ENCODE results near the gene EPS8. TPM values are rescaled to one million over a fixed set of nuclear protein-coding genes. Genes with fewer than 3 reads are reported as not detected.

EPS8 gene
- total and polyA plus RNA-seq, 2 donors (not counting 1 experiment from before 2014, with no cell fraction given): 0.76 to 0.96 TPM

DNA sequence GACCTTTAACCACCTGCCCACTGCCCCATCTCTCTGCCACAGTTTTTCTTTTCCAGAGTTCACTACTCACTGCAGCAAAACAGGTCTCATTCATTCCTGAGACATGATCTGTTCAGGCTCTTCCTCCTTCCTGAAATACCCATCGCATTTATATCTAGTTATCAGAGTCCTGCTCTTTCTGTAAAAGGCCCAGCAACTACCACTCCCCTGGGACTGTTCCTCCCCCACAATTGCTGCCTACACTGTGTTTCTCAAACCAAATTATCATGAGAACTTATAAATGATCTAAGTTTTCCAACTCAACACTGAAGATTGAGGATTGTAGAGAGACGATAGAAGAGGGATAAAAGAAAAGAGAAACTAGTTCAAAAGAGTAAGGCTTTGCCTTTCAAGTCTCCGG, 40.8 kb upstream of the EPS8 start:
- POLR2A ChIA-PET: no interaction called here
- intact Hi-C loops (cut with micrococcal nuclease): no loop called here
- CTCF ChIA-PET: no interaction called here
- H3K27ac ChIP-seq (ENCODE audit: low read length in 2 of 2): no peak overlapping the region
- H3K4me2 ChIP-seq (replicated peaks; ENCODE audit: low read depth, low read length, poor library complexity, severe bottlenecking): no peak overlapping the region
- no peaks in the 10 kb centered on the region for H3K9me3 ChIP-seq (ENCODE audit: control extremely low read depth in 1 of 3, control insufficient read depth in 2 of 3, insufficient read depth in 1 of 3, low read length in 2 of 3)
- H3K4me1 ChIP-seq (ENCODE audit: control insufficient read depth in 2 of 2, insufficient read depth in 2 of 2, low read length in 2 of 2): no peaks in the 10 kb centered on the region
- H3K4me3 ChIP-seq (ENCODE audit: control extremely low read depth in 1 of 5, extremely low read depth in 1 of 5, insufficient read depth in 1 of 5, low read depth in 2 of 5, low read length in 4 of 5): no peak overlapping the region
- H3K4me1 Mint-ChIP-seq: no peaks in the 10 kb centered on the region
- H3K9me3 Mint-ChIP-seq (ENCODE audit: insufficient read depth): no peaks in the 10 kb centered on the region
- TF ChIP-seq, protein P1, sequence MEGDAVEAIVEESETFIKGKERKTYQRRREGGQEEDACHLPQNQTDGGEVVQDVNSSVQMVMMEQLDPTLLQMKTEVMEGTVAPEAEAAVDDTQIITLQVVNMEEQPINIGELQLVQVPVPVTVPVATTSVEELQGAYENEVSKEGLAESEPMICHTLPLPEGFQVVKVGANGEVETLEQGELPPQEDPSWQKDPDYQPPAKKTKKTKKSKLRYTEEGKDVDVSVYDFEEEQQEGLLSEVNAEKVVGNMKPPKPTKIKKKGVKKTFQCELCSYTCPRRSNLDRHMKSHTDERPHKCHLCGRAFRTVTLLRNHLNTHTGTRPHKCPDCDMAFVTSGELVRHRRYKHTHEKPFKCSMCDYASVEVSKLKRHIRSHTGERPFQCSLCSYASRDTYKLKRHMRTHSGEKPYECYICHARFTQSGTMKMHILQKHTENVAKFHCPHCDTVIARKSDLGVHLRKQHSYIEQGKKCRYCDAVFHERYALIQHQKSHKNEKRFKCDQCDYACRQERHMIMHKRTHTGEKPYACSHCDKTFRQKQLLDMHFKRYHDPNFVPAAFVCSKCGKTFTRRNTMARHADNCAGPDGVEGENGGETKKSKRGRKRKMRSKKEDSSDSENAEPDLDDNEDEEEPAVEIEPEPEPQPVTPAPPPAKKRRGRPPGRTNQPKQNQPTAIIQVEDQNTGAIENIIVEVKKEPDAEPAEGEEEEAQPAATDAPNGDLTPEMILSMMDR (IDR thresholded peaks at IDR 0.05): no peak
- no peak for TF ChIP-seq EZH2 (IDR thresholded peaks at IDR 0.05; ENCODE audit: borderline replicate concordance, insufficient read depth, low read depth, low read length, poor library complexity, severe bottlenecking)
- DNase-seq (no peak), ATAC-seq (ENCODE audit: low read depth) (no peak)
- H2AFZ ChIP-seq (ENCODE audit: insufficient read depth, low read depth, low read length, poor library complexity, severe bottlenecking): no peak overlapping the region
- no peak overlapping the region for H3K4me3 Mint-ChIP-seq
- H4K20me1 ChIP-seq (ENCODE audit: control insufficient read depth, insufficient read depth, low read length, poor library complexity, severe bottlenecking): no peaks in the 10 kb centered on the region
- H3K36me3 ChIP-seq (replicated peaks in 1 of 2; ENCODE audit: control extremely low read depth in 1 of 2, control insufficient read depth in 1 of 2, extremely low read depth in 1 of 2, insufficient read depth in 2 of 2, low read length in 1 of 2): no peaks in the 10 kb centered on the region
- 100% methylated on average over 1 of the region's 3 CpGs for WGBS (ENCODE audit: insufficient coverage)
- peaks cover 14% of the 10 kb centered on the region for H3K27me3 Mint-ChIP-seq
- no peaks in the 10 kb centered on the region for H3K79me2 ChIP-seq (ENCODE audit: control insufficient read depth, insufficient read depth, low read length)
- H3K27me3 ChIP-seq (replicated peaks in 1 of 4; ENCODE audit: control extremely low read depth in 1 of 4, control insufficient read depth in 3 of 4, insufficient read depth in 4 of 4, low read length in 3 of 4): peaks cover 0 to 6% (median 0%) of the 10 kb centered on the region in 4 experiments
- H3K27ac Mint-ChIP-seq: no peak overlapping the region
- no peak overlapping the region for H3K9ac ChIP-seq (ENCODE audit: low read length)

DNA sequence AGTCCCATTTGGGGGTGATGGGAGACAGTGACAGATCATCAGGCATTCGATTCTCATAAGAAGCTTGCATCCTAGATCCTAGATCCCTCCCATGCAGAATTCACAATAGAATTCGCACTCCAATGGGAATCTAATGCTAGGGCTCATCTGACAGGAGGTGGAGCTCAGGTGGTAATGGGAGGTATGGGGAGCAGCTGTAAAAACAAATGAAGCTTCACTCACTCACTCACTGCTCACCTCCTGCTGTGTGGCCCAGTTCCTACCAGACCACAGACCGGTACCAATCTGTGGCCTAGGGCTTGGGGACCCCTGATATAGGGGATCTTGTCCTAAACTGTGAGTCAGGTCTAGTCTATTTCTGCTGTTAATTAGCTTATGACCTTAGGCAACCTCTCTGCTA, 40.1 kb upstream of the EPS8 start:
- Mint-ChIP-seq H3K4me1 (no peaks in the 10 kb centered on the region), H3K27me3 (peaks cover 14% of the 10 kb centered on the region), H3K27ac (no peak overlapping the region), H3K9me3 (ENCODE audit: insufficient read depth) (no peaks in the 10 kb centered on the region), H3K4me3 (no peak overlapping the region)
- WGBS (ENCODE audit: insufficient coverage): 100% methylated on average over 1 of the region's 3 CpGs
- H3K79me2 ChIP-seq (ENCODE audit: control insufficient read depth, insufficient read depth, low read length): no peaks in the 10 kb centered on the region
- no peaks in the 10 kb centered on the region for H4K20me1 ChIP-seq (ENCODE audit: control insufficient read depth, insufficient read depth, low read length, poor library complexity, severe bottlenecking)
- no peak overlapping the region for H2AFZ ChIP-seq (ENCODE audit: insufficient read depth, low read depth, low read length, poor library complexity, severe bottlenecking)
- ATAC-seq (ENCODE audit: low read depth): no peak
- no peaks in the 10 kb centered on the region for H3K36me3 ChIP-seq (replicated peaks in 1 of 2; ENCODE audit: control extremely low read depth in 1 of 2, control insufficient read depth in 1 of 2, extremely low read depth in 1 of 2, insufficient read depth in 2 of 2, low read length in 1 of 2)
- H3K4me2 ChIP-seq (replicated peaks; ENCODE audit: low read depth, low read length, poor library complexity, severe bottlenecking): no peak overlapping the region
- H3K27ac ChIP-seq (ENCODE audit: low read length in 2 of 2): no peak overlapping the region
- TF ChIP-seq EZH2 (IDR thresholded peaks at IDR 0.05; ENCODE audit: borderline replicate concordance, insufficient read depth, low read depth, low read length, poor library complexity, severe bottlenecking): no peak
- TF ChIP-seq, protein P1 (IDR thresholded peaks at IDR 0.05): no peak
- no peak for DNase-seq
- no peak overlapping the region for H3K4me3 ChIP-seq (ENCODE audit: control extremely low read depth in 1 of 5, extremely low read depth in 1 of 5, insufficient read depth in 1 of 5, low read depth in 2 of 5, low read length in 4 of 5)
- no peaks in the 10 kb centered on the region for H3K4me1 ChIP-seq (ENCODE audit: control insufficient read depth in 2 of 2, insufficient read depth in 2 of 2, low read length in 2 of 2)
- CTCF ChIA-PET: interaction anchor here (0.5 kb wide), 1 partner anchor 290 kb away, joined by 3 read pairs; no protein-coding TSS in a partner anchor
- intact Hi-C loops (cut with micrococcal nuclease): no loop called here
- no peaks in the 10 kb centered on the region for H3K9me3 ChIP-seq (ENCODE audit: control extremely low read depth in 1 of 3, control insufficient read depth in 2 of 3, insufficient read depth in 1 of 3, low read length in 2 of 3)
- POLR2A ChIA-PET: no interaction called here
- H3K27me3 ChIP-seq (replicated peaks in 1 of 4; ENCODE audit: control extremely low read depth in 1 of 4, control insufficient read depth in 3 of 4, insufficient read depth in 4 of 4, low read length in 3 of 4): peaks cover 0 to 6% (median 0%) of the 10 kb centered on the region in 4 experiments
- H3K9ac ChIP-seq (ENCODE audit: low read length): no peak overlapping the region
